ENCODE measurements around the gene CREB3L1. TPM values are rescaled to one million over a fixed set of nuclear protein-coding genes. Genes with fewer than 3 reads are reported as not detected.

Gene CREB3L1
- 40.5 TPM for total RNA-seq
- long read RNA-seq, transcript CREB3L1-206 (12 exons, 2,687 nt) = major isoform, 20 of 35 reads
- long read RNA-seq, partial matches to known transcripts = 10 of 35 reads
- long read RNA-seq, other reads (novel, unspliced or antisense) = 5 of 35 reads

- Histone ChIP-seq H3K4me1 (peaks cover 76% of the 10 kb centered on the region), H3K4me3 (peak within 1 kb of the TSS; percentile 63), H3K27ac (peak within 1 kb of the TSS; percentile 81), H3K9me3 (no peaks in the 10 kb centered on the region), H3K36me3 (no peaks in the 10 kb centered on the region), H3K27me3 (ENCODE audit: low read depth) (peaks cover 34% of the 10 kb centered on the region)
- intact Hi-C loops (cut with DNase I) = no loop called here
- no peak for TF ChIP-seq CTCF (IDR thresholded peaks at IDR 0.05)
- ATAC-seq = peak; percentile 1 to 27
- DNase-seq = peak; percentile 70
Measured at GRCh38 chr11:46277622-46278386, at the start of gene CREB3L1. CREB3L1 (plus strand) TSS chr11:46277662; CDS start chr11:46278112, 450 bp downstream.

GRCh38 chr11:46229230-46229629, 48.2 kb upstream of the CREB3L1 start:
- intact Hi-C loops (cut with DNase I) = no loop called here
- Histone ChIP-seq H3K9me3 (no peaks in the 10 kb centered on the region), H3K4me3 (no peak overlapping the region), H3K36me3 (no peaks in the 10 kb centered on the region), H3K27ac (no peak overlapping the region), H3K27me3 (ENCODE audit: low read depth) (no peaks in the 10 kb centered on the region), H3K4me1 (no peaks in the 10 kb centered on the region)
- TF ChIP-seq CTCF (IDR thresholded peaks at IDR 0.05) = no peak
- ATAC-seq = no peak
- no peak for DNase-seq

GRCh38 chr11:46234311-46234710, 43.2 kb upstream of the CREB3L1 start:
- Histone ChIP-seq H3K4me3 (no peak overlapping the region), H3K27me3 (ENCODE audit: low read depth) (no peaks in the 10 kb centered on the region), H3K36me3 (no peaks in the 10 kb centered on the region), H3K27ac (no peak overlapping the region), H3K4me1 (peaks cover 26% of the 10 kb centered on the region), H3K9me3 (no peaks in the 10 kb centered on the region)
- intact Hi-C loops (cut with DNase I) = no loop called here
- ATAC-seq (no peak), DNase-seq (no peak)
- no peak for TF ChIP-seq CTCF (IDR thresholded peaks at IDR 0.05)

GRCh38 chr11:46235777-46236688, 41.4 kb upstream of the CREB3L1 start:
- intact Hi-C loops (cut with DNase I) = no loop called here

More at GRCh38 chr11:46235777-46236688, 41.4 kb upstream of the CREB3L1 start:
- TF ChIP-seq CTCF (IDR thresholded peaks at IDR 0.05) = no peak
- ATAC-seq (no peak), DNase-seq (no peak)
- Histone ChIP-seq H3K4me1 (peaks cover 31% of the 10 kb centered on the region), H3K27ac (no peak overlapping the region), H3K4me3 (no peak overlapping the region), H3K27me3 (ENCODE audit: low read depth) (no peaks in the 10 kb centered on the region), H3K9me3 (no peaks in the 10 kb centered on the region), H3K36me3 (no peaks in the 10 kb centered on the region)

All from lower lobe of right lung (tissue), 2 donors.